ENCODE measurements around the gene CNTNAP3B.
"Not testable (repeated sequence)": the region's sequence is repeated elsewhere in the genome, so short reads cannot be mapped to it uniquely, and the experiment has no call there.

DNA sequence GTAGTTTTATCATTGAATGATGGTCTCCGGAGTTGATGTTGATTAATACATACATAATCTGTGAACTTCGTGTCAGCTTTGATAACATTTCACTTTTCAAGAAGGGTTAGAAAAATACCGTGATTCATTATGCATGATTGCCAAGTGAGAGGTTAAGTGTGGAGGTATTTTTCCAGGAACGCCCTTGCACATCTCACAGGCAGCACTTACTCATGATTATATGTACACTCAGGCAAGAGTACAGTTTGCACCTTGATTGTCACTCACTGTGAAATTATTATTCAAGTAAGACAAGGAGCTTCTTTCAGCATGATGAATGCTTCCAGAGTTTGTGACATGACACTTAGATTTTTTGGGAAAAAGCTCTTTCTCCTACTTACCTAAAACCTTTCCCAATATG lies 223.7 kb downstream of the CNTNAP3B start:
- TF ChIP-seq, protein P1, sequence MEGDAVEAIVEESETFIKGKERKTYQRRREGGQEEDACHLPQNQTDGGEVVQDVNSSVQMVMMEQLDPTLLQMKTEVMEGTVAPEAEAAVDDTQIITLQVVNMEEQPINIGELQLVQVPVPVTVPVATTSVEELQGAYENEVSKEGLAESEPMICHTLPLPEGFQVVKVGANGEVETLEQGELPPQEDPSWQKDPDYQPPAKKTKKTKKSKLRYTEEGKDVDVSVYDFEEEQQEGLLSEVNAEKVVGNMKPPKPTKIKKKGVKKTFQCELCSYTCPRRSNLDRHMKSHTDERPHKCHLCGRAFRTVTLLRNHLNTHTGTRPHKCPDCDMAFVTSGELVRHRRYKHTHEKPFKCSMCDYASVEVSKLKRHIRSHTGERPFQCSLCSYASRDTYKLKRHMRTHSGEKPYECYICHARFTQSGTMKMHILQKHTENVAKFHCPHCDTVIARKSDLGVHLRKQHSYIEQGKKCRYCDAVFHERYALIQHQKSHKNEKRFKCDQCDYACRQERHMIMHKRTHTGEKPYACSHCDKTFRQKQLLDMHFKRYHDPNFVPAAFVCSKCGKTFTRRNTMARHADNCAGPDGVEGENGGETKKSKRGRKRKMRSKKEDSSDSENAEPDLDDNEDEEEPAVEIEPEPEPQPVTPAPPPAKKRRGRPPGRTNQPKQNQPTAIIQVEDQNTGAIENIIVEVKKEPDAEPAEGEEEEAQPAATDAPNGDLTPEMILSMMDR (IDR thresholded peaks at IDR 0.05) = not testable (repeated sequence)
- TF ChIP-seq POLR2AphosphoS5, POLR2A (IDR thresholded peaks at IDR 0.05): not testable (repeated sequence)
